HG02642 (cell line): ENCODE data around the gene TMPRSS4.

Source experiments
- ATAC-seq: cut with Tn5 transposase; IDR thresholded peaks from one replicate; pipeline ENCODE4 v1.9.1; 2021; ENCODE audit warnings: mild to moderate bottlenecking; ENCODE audit not compliant: unreplicated experiment, poor library complexity

The TMPRSS4 gene

GRCh38 chr11:118073554-118073953 is 3.3 kb upstream of the TMPRSS4 start:
- ATAC-seq: no peak

GRCh38 chr11:118074091-118074685 is 2.7 kb upstream of the TMPRSS4 start:
- no peak for ATAC-seq

GRCh38 chr11:118074785-118075184 is 2.1 kb upstream of the TMPRSS4 start:
- no peak for ATAC-seq

GRCh38 chr11:118078911-118079411 is 2.1 kb downstream of the TMPRSS4 start:
- no peak for ATAC-seq

GRCh38 chr11:118079491-118079890 is 2.6 kb downstream of the TMPRSS4 start:
- ATAC-seq: no peak

- no peak for ATAC-seq
Measured at GRCh38 chr11:118080296-118080695, 3.4 kb downstream of the TMPRSS4 start.

GRCh38 chr11:118081241-118081958 is 4.5 kb downstream of the TMPRSS4 start:
- ATAC-seq: no peak

- no peak for ATAC-seq
Measured at GRCh38 chr11:118082880-118083552, 6.1 kb downstream of the TMPRSS4 start.

GRCh38 chr11:118084247-118084646 is 7.4 kb downstream of the TMPRSS4 start:
- no peak for ATAC-seq

GRCh38 chr11:118084656-118085055 is 7.8 kb downstream of the TMPRSS4 start:
- ATAC-seq: no peak

GRCh38 chr11:118086913-118087768 is 10.3 kb downstream of the TMPRSS4 start, which contains the start of gene SMIM35:
Gene SMIM35, minus strand, starts transcription at chr11:118086963. Its CDS starts 206 bp downstream, at chr11:118086757.
- no peak for ATAC-seq

- ATAC-seq: no peak
Measured at GRCh38 chr11:118087931-118088330, 11.1 kb downstream of the TMPRSS4 start.

- no peak for ATAC-seq
Measured at GRCh38 chr11:118088531-118088930, 11.7 kb downstream of the TMPRSS4 start.

- no peak for ATAC-seq
Measured at GRCh38 chr11:118090545-118091162, 13.8 kb downstream of the TMPRSS4 start.

- ATAC-seq: no peak
Measured at GRCh38 chr11:118091690-118092089, 14.8 kb downstream of the TMPRSS4 start.

- ATAC-seq: no peak
Measured at GRCh38 chr11:118092907-118093571, 16.2 kb downstream of the TMPRSS4 start.

GRCh38 chr11:118095493-118095892 is 18.6 kb downstream of the TMPRSS4 start:
- no peak for ATAC-seq

- no peak for ATAC-seq
Measured at GRCh38 chr11:118095967-118096367, 19.1 kb downstream of the TMPRSS4 start.
